ENCODE measurements around the gene RTEL1.
"Not testable (repeated sequence)": the region's sequence is repeated elsewhere in the genome, so short reads cannot be mapped to it uniquely, and the experiment has no call there.

RTEL1 gene

DNA sequence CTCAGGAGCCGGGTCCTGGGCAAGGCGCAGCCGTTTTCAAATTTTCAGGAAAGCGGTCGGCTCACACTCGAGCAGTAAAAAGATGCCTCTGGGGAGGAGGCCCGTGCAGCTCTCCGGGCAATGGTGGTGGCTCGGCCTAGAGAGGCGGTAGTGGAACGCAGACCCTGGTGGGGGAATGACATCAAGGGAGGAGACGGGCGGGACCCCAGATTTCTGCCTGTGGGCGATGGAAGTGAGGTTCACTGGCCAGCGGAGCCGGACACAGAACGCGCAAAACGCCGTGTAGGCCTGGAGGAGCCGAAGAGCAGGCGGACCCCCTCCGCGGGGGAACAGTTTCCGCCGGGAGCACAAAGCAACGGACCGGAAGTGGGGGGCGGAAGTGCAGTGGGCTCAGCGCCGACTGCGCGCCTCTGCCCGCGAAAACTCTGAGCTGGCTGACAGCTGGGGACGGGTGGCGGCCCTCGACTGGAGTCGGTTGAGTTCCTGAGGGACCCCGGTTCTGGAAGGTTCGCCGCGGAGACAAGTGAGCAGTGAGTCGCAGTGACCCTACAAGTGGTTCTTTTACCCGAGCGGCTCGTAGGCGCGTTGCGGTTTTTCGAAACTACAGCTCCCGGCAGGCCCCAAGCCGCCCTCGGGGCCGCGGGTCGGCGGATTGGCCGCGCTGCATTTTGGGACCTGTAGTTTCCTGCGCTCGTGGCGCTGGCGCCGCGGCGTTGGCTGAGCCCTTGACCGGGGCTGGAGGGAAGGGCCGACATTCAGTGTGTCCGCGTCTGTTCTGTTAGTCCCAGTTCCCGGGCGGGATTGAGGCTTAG is at the start of gene RTEL1:
RTEL1 (plus strand) TSS at position 376 of the 812 bp plus-strand sequence. CDS start 1,091 bp downstream, outside the sequence.
- H3K4me1 Mint-ChIP-seq = peaks cover 15 to 40% of the 10 kb centered on the region in 2 donors
- peaks cover 0 to 4% of the 10 kb centered on the region in 2 donors for H3K27me3 Mint-ChIP-seq
- DNase-seq (peak; percentile 85), ATAC-seq (replicated peaks) (peak; percentile 91 to 93)
- peaks cover 12 to 25% of the 10 kb centered on the region in 2 donors for H3K36me3 Mint-ChIP-seq
- H3K27ac Mint-ChIP-seq = peak within 1 kb of the TSS; percentile 96
- H3K9me3 Mint-ChIP-seq = no peaks in the 10 kb centered on the region
- peak within 1 kb of the TSS; percentile 87 to 89 for H3K4me3 Mint-ChIP-seq

DNA sequence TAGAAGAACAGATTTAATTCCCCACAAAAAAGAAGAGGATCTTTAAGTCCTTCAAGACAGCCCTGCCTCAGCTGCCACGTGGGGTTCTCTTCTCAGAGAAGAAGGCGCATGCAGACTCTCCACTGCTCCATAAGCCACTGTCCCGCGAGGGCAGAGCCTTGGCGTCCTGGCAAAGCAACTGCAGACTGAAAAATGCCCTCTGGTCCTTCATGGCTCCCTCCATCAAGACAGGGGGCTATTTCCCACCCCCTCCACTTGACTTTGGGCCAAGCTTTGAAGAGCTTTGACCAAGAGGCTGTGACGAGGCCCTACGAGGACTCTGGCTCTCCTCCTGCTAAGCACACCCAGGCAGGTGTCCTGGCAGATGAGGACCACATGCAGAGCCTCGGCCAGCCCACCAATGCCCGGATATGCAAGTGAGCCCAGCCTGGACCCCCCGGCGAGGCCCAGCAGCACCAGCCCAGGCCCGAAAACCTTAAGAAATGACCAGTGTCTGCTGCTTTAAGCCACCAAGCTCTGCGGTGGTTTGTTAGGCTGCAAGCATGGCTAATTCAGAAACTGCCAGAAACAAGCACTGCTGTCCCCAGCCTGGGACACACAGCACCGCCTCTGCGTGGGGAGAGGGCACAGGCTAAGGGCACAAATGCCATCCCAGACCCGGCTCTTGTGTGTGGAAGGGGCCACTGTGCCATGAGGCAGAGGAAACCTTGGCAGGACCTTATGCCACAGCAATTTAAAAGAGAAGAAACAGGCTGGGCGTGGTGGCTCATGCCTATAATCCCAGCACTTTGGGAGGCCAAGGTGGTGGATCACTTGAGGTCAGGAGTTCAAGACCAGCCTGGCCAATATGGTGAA is 47.3 kb upstream of the RTEL1 start:
- H3K9me3 Mint-ChIP-seq = peaks cover 5% of the 10 kb centered on the region in 2 donors
- ATAC-seq (replicated peaks) (no peak), DNase-seq (no peak)
- peaks cover 9 to 25% of the 10 kb centered on the region in 2 donors for H3K4me1 Mint-ChIP-seq
- peaks cover 30 to 43% of the 10 kb centered on the region in 2 donors for H3K36me3 Mint-ChIP-seq
- no peaks in the 10 kb centered on the region for H3K27me3 Mint-ChIP-seq
- H3K27ac Mint-ChIP-seq = peak overlapping the region; percentile 51
- H3K4me3 Mint-ChIP-seq = no peak overlapping the region

- H3K27ac Mint-ChIP-seq = no peak overlapping the region
- no peaks in the 10 kb centered on the region for H3K27me3 Mint-ChIP-seq
- ATAC-seq (replicated peaks) = no peak
- no peak for DNase-seq
- H3K36me3 Mint-ChIP-seq = peaks cover 32 to 47% of the 10 kb centered on the region in 2 donors
- peaks cover 5% of the 10 kb centered on the region in 2 donors for H3K9me3 Mint-ChIP-seq
- peaks cover 8 to 21% of the 10 kb centered on the region in 2 donors for H3K4me1 Mint-ChIP-seq
- H3K4me3 Mint-ChIP-seq = no peak overlapping the region
These were observed 46.5 kb upstream of the RTEL1 start for GRCh38 chr20:63611646-63612045.

DNA sequence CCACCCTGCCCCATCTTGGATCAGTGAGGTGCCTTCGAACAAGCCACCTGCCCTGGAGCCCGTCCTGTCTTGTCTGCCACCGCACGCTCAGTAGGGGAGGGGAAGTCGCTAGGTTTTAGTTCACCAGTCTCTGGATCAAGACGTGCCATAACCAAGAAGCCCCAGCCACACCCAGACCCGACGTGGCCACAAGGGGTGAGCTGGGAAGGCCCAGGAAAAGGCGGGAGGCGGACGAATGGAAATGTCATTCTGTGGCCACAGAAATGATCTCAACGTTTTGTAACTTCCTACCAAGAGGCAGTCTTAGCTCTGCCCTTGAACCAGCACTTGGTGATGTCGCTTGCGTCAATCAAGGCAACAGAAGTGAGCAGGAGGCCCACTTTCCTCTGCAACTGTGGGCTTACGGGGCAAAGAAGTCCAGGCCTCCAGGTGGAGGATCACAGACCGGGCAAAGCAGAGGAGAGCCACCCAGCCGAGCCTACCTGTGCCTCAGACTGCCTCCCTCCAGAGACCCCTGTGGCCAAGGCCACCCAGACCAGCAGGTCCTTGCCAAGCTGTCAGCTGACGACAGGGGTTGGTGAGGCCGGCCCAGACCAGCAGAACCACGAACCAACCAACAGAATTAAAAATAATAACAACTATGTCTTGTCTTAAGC is 45.7 kb upstream of the RTEL1 start:
- H3K4me1 Mint-ChIP-seq = peaks cover 9 to 24% of the 10 kb centered on the region in 2 donors
- H3K9me3 Mint-ChIP-seq = peaks cover 5% of the 10 kb centered on the region in 2 donors
- no peak overlapping the region for H3K4me3 Mint-ChIP-seq
- no peak for DNase-seq
- peaks cover 35 to 50% of the 10 kb centered on the region in 2 donors for H3K36me3 Mint-ChIP-seq
- ATAC-seq (replicated peaks) = no peak
- H3K27me3 Mint-ChIP-seq = no peaks in the 10 kb centered on the region
- H3K27ac Mint-ChIP-seq = peak overlapping the region; percentile 42

DNA sequence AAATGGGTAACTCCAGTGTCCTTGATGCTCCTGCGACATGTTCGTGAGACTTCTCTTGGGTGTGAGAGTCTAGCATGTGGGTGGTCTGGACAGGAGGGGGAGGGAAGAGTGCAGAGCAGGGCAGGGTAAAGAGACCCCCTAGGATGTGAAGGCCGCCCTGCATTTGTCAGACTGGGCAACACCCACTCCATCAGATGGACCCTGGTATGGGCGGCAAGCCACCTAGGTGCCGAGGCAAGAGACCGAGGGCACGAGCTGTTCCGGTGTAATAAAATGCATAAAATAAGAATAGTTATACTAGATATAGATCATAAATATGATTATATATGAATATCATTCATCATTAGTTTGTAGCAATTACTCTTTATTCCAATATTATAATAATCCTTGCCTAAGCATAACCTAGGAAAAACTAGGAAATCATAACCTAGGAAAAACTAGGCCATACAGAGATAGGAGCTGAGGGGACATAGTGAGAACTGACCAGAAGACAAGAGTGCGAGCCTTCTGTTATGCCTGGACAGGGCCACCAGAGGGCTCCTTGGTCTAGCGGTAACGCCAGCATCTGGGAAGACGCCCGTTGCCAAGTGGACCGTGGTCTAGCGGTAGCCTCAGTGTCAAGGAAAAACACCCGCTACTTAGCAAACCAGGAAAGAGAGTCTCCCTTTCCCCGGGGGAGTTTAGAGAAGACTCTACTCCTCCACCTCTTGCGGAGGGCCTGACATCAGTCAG is 44.1 kb upstream of the RTEL1 start:
- H3K4me1 Mint-ChIP-seq = peaks cover 12 to 27% of the 10 kb centered on the region in 2 donors
- not testable (repeated sequence) for DNase-seq; H3K4me3 Mint-ChIP-seq; H3K27me3 Mint-ChIP-seq; H3K27ac Mint-ChIP-seq; H3K9me3 Mint-ChIP-seq; ATAC-seq (replicated peaks)
- H3K36me3 Mint-ChIP-seq = peaks cover 41 to 56% of the 10 kb centered on the region in 2 donors

GRCh38 chr20:63617092-63617875 is 40.8 kb upstream of the RTEL1 start:
- Mint-ChIP-seq H3K27ac (peak overlapping the region; percentile 65), H3K36me3 (peaks cover 48 to 64% of the 10 kb centered on the region in 2 donors), H3K4me1 (peaks cover 25 to 38% of the 10 kb centered on the region in 2 donors), H3K9me3 (peaks cover 5% of the 10 kb centered on the region in 2 donors), H3K4me3 (peak overlapping the region in 1 of 2 donors; percentile 62), H3K27me3 (no peaks in the 10 kb centered on the region)
- peak in 1 of 2 donors; percentile 60 for ATAC-seq (replicated peaks)
- DNase-seq = no peak

DNA sequence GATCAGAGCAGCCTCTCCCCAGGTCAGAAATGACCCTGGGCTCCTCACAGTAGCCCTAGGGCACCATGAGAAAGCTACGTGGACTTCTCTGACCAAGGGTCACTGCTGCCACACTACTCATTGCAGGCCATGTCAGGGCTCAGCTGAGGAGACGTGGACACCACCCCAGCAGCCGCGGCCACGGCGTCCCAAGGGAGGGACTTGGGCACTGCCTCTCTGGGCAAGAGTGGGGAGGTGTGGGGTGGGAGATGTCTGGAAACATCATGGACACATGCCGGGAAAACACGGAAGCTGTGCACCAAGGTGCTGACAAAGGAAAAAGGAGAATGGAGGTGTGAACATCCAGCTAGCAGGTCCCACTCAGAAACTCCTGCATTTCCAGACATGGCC is 40.2 kb upstream of the RTEL1 start:
- H3K4me1 Mint-ChIP-seq = peaks cover 31 to 44% of the 10 kb centered on the region in 2 donors
- ATAC-seq (replicated peaks) (no peak), DNase-seq (no peak)
- no peaks in the 10 kb centered on the region for H3K27me3 Mint-ChIP-seq
- H3K27ac Mint-ChIP-seq = peak overlapping the region; percentile 51
- H3K4me3 Mint-ChIP-seq = no peak overlapping the region
- H3K9me3 Mint-ChIP-seq = peaks cover 5% of the 10 kb centered on the region in 2 donors
- H3K36me3 Mint-ChIP-seq = peaks cover 53 to 65% of the 10 kb centered on the region in 2 donors

DNA sequence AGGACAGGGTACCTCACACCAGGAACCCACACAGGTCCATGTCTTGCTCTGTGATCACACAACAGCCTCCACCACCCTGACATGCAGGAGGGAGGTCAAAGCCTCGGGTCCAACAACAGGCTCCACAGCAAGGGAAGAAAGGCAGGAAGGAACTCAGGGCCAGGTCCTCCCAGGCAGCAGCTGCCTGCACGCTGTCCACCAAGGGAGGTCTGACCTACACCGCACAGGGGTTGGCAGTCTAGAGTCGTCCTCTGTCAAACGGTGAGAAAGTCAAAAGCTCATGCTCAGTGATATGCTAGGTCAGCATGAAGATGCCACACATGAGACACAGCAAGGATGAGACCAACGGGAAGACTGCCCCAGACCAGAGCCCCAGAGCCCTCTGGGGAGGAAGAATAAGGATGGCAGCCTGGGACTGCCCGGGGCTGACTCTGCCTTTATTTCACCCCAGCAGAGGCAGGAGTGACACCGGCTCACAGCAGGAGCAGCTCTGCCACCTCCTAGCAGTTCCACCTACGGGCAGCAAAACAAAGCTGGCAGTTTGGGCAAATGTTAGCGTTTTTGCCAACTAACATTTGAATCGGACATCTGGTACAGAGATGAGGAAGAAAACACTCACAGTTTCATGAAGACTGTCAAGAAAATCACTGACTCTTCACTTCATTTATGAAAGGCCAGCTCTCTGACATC is 39.7 kb upstream of the RTEL1 start:
- peak overlapping the region in 1 of 2 donors; percentile 13 for H3K4me3 Mint-ChIP-seq
- no peaks in the 10 kb centered on the region for H3K27me3 Mint-ChIP-seq
- peak overlapping the region; percentile 65 for H3K27ac Mint-ChIP-seq
- peaks cover 5% of the 10 kb centered on the region in 2 donors for H3K9me3 Mint-ChIP-seq
- peaks cover 50 to 64% of the 10 kb centered on the region in 2 donors for H3K36me3 Mint-ChIP-seq
- no peak for ATAC-seq (replicated peaks)
- H3K4me1 Mint-ChIP-seq = peaks cover 31 to 46% of the 10 kb centered on the region in 2 donors
- no peak for DNase-seq

DNA sequence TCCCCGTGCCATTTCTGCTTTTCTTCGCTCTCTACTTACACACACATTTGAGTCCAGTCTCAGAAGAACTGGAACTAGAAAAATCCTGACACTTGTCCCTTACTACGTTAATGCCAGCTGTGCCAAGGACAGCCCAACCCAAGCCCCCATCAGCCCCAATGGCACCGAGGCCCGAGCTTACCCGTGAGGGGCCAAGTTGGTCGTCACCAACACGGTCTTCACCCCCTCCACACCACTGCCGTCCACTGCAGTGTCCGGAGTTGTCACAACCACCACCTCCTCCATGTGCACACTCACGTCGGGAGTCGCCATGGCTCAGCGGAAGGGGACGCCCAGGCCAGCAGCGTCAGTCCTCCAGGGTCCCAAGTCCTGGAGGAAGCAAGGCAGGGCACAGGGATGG is 39.0 kb upstream of the RTEL1 start:
- Mint-ChIP-seq H3K36me3 (peaks cover 46 to 60% of the 10 kb centered on the region in 2 donors), H3K27me3 (no peaks in the 10 kb centered on the region), H3K4me3 (no peak overlapping the region), H3K27ac (no peak overlapping the region), H3K4me1 (peaks cover 31 to 42% of the 10 kb centered on the region in 2 donors), H3K9me3 (peaks cover 5% of the 10 kb centered on the region in 2 donors)
- DNase-seq = no peak
- no peak for ATAC-seq (replicated peaks)

DNA sequence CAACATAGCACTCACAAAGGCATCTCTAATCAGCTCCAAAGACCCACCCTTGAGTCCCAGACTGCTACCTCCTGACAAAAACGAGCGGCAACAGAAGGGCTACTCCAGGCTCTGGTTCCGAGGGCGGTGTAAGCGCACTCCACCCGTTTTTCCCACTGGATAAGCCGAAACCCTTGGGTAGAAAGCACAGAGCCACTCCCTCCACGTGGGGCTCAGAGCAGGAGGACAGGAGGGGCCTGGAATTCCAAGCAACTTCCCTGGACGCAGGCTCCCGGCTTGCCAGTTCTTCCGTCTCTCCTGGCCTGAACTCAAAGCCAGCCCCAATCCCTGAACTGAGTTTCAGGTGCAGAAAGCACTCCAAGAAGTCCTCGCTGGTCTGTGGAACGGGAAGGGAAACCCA is 38.6 kb upstream of the RTEL1 start:
- ATAC-seq (replicated peaks) (no peak), DNase-seq (no peak)
- Mint-ChIP-seq H3K36me3 (peaks cover 46 to 58% of the 10 kb centered on the region in 2 donors), H3K27ac (no peak overlapping the region), H3K4me1 (peaks cover 33 to 46% of the 10 kb centered on the region in 2 donors), H3K27me3 (no peaks in the 10 kb centered on the region), H3K4me3 (no peak overlapping the region), H3K9me3 (peaks cover 5% of the 10 kb centered on the region in 2 donors)

DNA sequence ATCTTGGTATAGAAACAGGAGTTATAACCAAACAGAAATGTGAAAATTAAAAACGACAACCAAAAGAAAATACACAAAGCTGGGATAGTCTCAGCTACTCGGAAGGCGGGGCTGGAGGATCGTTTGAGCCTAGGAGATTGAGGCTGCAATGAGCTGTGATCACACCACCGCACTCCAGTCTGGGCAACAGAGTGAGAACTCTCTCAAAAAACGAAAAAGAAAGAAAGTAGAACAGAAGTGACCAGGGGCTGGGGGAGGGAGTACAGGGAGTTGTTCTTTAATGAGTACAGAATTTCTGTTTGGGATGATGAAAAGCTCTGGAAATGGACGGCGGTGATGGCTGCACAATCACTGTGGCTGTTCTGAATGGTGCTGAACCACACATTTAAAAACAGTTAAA is 37.1 kb upstream of the RTEL1 start:
- peaks cover 37 to 55% of the 10 kb centered on the region in 2 donors for H3K4me1 Mint-ChIP-seq
- ATAC-seq (replicated peaks) = no peak
- H3K36me3 Mint-ChIP-seq = peaks cover 46 to 55% of the 10 kb centered on the region in 2 donors
- DNase-seq = no peak
- no peak overlapping the region for H3K27ac Mint-ChIP-seq
- H3K27me3 Mint-ChIP-seq = no peaks in the 10 kb centered on the region
- no peak overlapping the region for H3K4me3 Mint-ChIP-seq
- H3K9me3 Mint-ChIP-seq = no peaks in the 10 kb centered on the region

DNA sequence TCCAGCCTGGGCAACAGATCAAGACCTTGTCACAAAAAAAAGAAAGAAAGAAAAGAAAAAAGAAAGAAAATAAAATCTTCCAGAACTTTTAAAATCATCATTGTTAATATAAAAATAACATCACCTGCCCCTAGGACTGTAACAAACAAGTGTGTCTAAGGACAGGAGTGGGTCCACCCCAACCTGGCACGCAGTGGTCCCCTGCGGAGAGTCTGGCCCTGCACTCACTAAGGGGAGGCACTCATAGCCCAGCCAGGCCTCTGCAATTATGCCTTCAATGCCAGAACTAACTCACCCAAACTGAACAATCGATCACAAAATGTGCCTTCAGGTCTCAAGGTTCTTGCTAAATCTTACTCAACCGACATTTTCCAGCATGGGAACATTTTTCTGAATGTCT is 36.0 kb upstream of the RTEL1 start:
- peaks cover 36 to 45% of the 10 kb centered on the region in 2 donors for H3K36me3 Mint-ChIP-seq
- H3K27ac Mint-ChIP-seq = peak overlapping the region; percentile 69
- peaks cover 34 to 49% of the 10 kb centered on the region in 2 donors for H3K4me1 Mint-ChIP-seq
- H3K9me3 Mint-ChIP-seq = no peaks in the 10 kb centered on the region
- no peak for DNase-seq
- no peak for ATAC-seq (replicated peaks)
- H3K27me3 Mint-ChIP-seq = no peaks in the 10 kb centered on the region
- H3K4me3 Mint-ChIP-seq = no peak overlapping the region

All from stimulated activated naive B cell treated with anti-CD40 and anti-IgM and Interleukin-4, amounts not matched to agents 10 μg/mL and 1 μg/mL and 100 μg/mL, for 72 hours (primary cell).